Caco-2 (cell line): Measurements from ENCODE around the gene TRAPPC2L. TPM values are rescaled to one million over a fixed set of nuclear protein-coding genes. Genes with fewer than 3 reads are reported as not detected.

Experiments
- BruUV-seq: library from RNA; stranded (reverse); fragments of 400-500 nt; replicated peaks from 2 replicates; lab custom pipeline; 2021; lab: Mats Ljungman, UMichigan
- CTCF ChIA-PET: fragments of 300-600 bp; sonication (Branson Sonifier 250); formaldehyde crosslinking; loops from one replicate; lab custom pipeline; 2022; ENCODE audit warnings: antibody characterized with exemption; lab: Charles Lee
- POLR2A ChIA-PET: fragments of 300-600 bp; sonication (Branson Sonifier 250); formaldehyde crosslinking; loops from one replicate; lab custom pipeline; 2022; ENCODE audit warnings: antibody characterized with exemption; lab: Charles Lee
- DNase-seq, 2 experiments: peaks; one replicate each; pipeline versions ENCODE4 v3.0.0 to v3.0.0-alpha.2; 2020 to 2022
- H3K27me3 ChIP-seq: replicated peaks from 2 replicates; pipeline ENCODE4 v1.6.0; 2011; ENCODE audit warnings: low read length; ENCODE audit not compliant: control insufficient read depth, insufficient read depth
- H3K36me3 ChIP-seq: 2 replicates; pipeline ENCODE4 v1.5.1; 2011; ENCODE audit warnings: low read length; ENCODE audit not compliant: control insufficient read depth, insufficient read depth
- H3K4me1 ChIP-seq: fragments of 250-450 bp; sonication (Bioruptor Pico); 2 replicates; pipeline ENCODE4 v1.5.1; 2020; ENCODE audit warnings: mild to moderate bottlenecking
- H3K4me3 ChIP-seq: 2 replicates; pipeline ENCODE4 v1.5.1; 2011; ENCODE audit warnings: low read depth, mild to moderate bottlenecking, control low read depth, low read length
- H3K9me3 ChIP-seq: fragments of 250-450 bp; sonication (Bioruptor Pico); 2 replicates; pipeline ENCODE4 v1.5.1; 2020; ENCODE audit warnings: mild to moderate bottlenecking, moderate library complexity
- H3K27ac Mint-ChIP-seq: one replicate; pipeline ENCODE4 v1.8.0; 2022; ENCODE audit warnings: mixed read lengths; ENCODE audit not compliant: unreplicated experiment
- H3K27me3 Mint-ChIP-seq: one replicate; pipeline ENCODE4 v1.8.0; 2022; ENCODE audit warnings: mixed read lengths; ENCODE audit not compliant: insufficient read depth, unreplicated experiment
- H3K36me3 Mint-ChIP-seq: one replicate; pipeline ENCODE4 v1.8.0; 2022; ENCODE audit warnings: mild to moderate bottlenecking, mixed read lengths; ENCODE audit not compliant: insufficient read depth, unreplicated experiment
- H3K4me1 Mint-ChIP-seq: one replicate; pipeline ENCODE4 v1.8.0; 2022; ENCODE audit warnings: low read depth, mixed read lengths; ENCODE audit not compliant: unreplicated experiment
- H3K4me3 Mint-ChIP-seq: one replicate; pipeline ENCODE4 v1.8.0; 2022; ENCODE audit warnings: mild to moderate bottlenecking, moderate library complexity, mixed read lengths; ENCODE audit not compliant: unreplicated experiment
- H3K9me3 Mint-ChIP-seq: one replicate; pipeline ENCODE4 v1.8.0; 2022; ENCODE audit warnings: mixed read lengths; ENCODE audit not compliant: unreplicated experiment
- CTCF ChIP-seq, 2 experiments: fragments of 200-600 bp in 1 of 2; IDR thresholded peaks; 1 replicate in 1 of 2; 2 replicates in 1 of 2; pipeline versions ENCODE4 v1.5.1 to v1.8.0; 2011 to 2022; ENCODE audit warnings: antibody characterized with exemption in 1 of 2, control low read depth in 1 of 2, inconsistent platforms in 1 of 2, low read depth in 1 of 2, low read length in 1 of 2, mild to moderate bottlenecking in 1 of 2, moderate library complexity in 1 of 2; ENCODE audit not compliant: insufficient read depth in 1 of 2, severe bottlenecking in 1 of 2, unreplicated experiment in 1 of 2
- intact Hi-C: fragments of 100-400 bp; cut with micrococcal nuclease; formaldehyde crosslinking; loops from one replicate; pipeline ENCODE4 v1.10.0; 2022; ENCODE audit not compliant: unreplicated experiment
- total RNA-seq: library from RNA; stranded (reverse); gene quantifications from 2 replicates; pipeline ENCODE4 v1.2.3, GENCODE V29; 2022

Gene TRAPPC2L
- total RNA-seq, 1 experiment from 2014 or later, result 179 TPM

DNA sequence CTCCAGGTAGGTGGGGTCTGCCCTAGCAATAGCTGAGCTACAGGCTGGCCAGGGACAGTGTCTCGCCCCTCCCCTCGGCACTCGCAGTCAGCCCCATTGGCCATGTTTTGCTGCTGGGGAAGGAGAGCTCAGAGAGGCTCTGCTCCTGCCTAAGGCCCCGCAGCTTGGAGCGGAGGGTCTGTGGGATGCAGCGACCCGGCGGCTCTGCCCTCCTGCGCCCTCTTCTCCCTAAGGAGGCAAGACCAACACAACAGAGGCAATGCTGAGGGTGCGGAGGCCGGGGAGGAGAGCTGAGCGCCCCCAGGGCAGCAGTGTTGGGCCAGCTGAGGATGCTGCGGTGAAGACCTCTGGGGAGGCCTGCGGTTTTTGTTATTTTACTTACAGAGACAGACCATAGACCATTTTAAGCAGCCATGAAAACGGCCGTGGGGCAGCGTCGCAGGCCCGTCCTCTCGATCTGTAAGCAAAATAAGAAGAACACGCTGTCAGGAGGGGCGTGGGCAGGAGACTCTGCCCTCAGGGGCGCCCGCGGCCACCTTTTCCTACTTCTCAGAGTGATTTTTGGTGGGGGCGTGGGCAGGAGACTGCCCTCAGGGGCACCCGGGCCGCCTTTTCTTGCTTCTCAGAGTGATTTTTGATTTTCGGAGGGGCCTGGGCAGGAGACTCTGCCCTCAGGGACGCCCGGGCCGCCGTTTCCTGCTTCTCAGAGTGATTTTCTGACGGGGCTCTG, 40.9 kb downstream of the TRAPPC2L start:
- Mint-ChIP-seq H3K36me3 (no peaks in the 10 kb centered on the region), H3K9me3 (no peaks in the 10 kb centered on the region), H3K27ac (no peak overlapping the region), H3K27me3 (peaks cover 4% of the 10 kb centered on the region), H3K4me3 (no peak overlapping the region), H3K4me1 (no peaks in the 10 kb centered on the region)
- no peak for DNase-seq
- Histone ChIP-seq H3K36me3 (no peaks in the 10 kb centered on the region), H3K9me3 (no peaks in the 10 kb centered on the region), H3K27me3 (no peaks in the 10 kb centered on the region), H3K4me1 (no peaks in the 10 kb centered on the region), H3K4me3 (no peak overlapping the region)
- ChIA-PET CTCF (interaction anchor here (0.7 kb wide), 1 partner anchor 160 kb away, joined by 3 read pairs; no protein-coding TSS in a partner anchor), POLR2A (no interaction called here)
- intact Hi-C loops, result no loop called here
- no TSS peak for BruUV-seq
- TF ChIP-seq CTCF (IDR thresholded peaks at IDR 0.05; ENCODE audit: insufficient read depth in 1 of 2, low read depth in 1 of 2, low read length in 1 of 2, severe bottlenecking in 1 of 2, unreplicated experiment in 1 of 2), result no peak

GRCh38 chr16:88899901-88900661, 43.2 kb downstream of the TRAPPC2L start:
- peaks cover 4% of the 10 kb centered on the region for H3K27me3 Mint-ChIP-seq
- no peaks in the 10 kb centered on the region for H3K4me1 Mint-ChIP-seq
- no peak overlapping the region for H3K27ac Mint-ChIP-seq
- TF ChIP-seq CTCF (IDR thresholded peaks at IDR 0.05; ENCODE audit: insufficient read depth in 1 of 2, low read depth in 1 of 2, low read length in 1 of 2, severe bottlenecking in 1 of 2, unreplicated experiment in 1 of 2), result no peak
- intact Hi-C loops, result no loop called here
- Histone ChIP-seq H3K4me3 (no peak overlapping the region), H3K27me3 (no peaks in the 10 kb centered on the region), H3K9me3 (no peaks in the 10 kb centered on the region), H3K4me1 (no peaks in the 10 kb centered on the region), H3K36me3 (no peaks in the 10 kb centered on the region)
- POLR2A ChIA-PET, result no interaction called here
- H3K9me3 Mint-ChIP-seq, result no peaks in the 10 kb centered on the region
- no peaks in the 10 kb centered on the region for H3K36me3 Mint-ChIP-seq
- no peak for DNase-seq
- CTCF ChIA-PET, result interaction anchor here (0.5 to 1.5 kb wide), 3 partner anchors 20 to 225 kb away, joined by 3 read pairs; no protein-coding TSS in a partner anchor
- BruUV-seq, result no TSS peak
- no peak overlapping the region for H3K4me3 Mint-ChIP-seq

DNA sequence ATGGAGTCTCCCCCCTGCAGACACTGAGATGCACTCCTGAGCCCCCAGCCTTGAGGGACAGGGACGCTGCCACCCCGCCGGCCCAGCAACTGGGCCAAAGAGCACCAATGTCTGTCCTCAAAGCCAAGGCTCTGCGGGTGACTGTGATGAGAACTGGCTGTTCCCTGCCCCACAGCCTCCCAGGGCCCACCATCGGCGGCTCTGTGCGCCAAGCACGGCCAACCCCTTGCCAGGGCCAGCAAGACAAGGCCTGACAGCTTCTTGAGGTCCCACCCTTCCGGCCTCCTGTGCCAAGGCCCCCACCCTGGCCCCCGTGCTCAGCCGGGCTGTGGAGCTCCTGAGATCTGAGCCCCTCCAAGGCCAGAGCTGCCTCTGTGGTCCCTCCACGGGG, 43.7 kb downstream of the TRAPPC2L start:
- H3K27me3 ChIP-seq, result no peaks in the 10 kb centered on the region
- H3K4me1 ChIP-seq, result no peaks in the 10 kb centered on the region
- H3K4me1 Mint-ChIP-seq, result no peaks in the 10 kb centered on the region
- H3K27ac Mint-ChIP-seq, result no peak overlapping the region
- peaks cover 4% of the 10 kb centered on the region for H3K27me3 Mint-ChIP-seq
- no peaks in the 10 kb centered on the region for H3K36me3 Mint-ChIP-seq
- no peaks in the 10 kb centered on the region for H3K36me3 ChIP-seq
- intact Hi-C loops, result no loop called here
- no peaks in the 10 kb centered on the region for H3K9me3 Mint-ChIP-seq
- no TSS peak for BruUV-seq
- H3K4me3 ChIP-seq, result no peak overlapping the region
- H3K4me3 Mint-ChIP-seq, result no peak overlapping the region
- no peak for DNase-seq
- no peak for TF ChIP-seq CTCF (IDR thresholded peaks at IDR 0.05; ENCODE audit: insufficient read depth in 1 of 2, low read depth in 1 of 2, low read length in 1 of 2, severe bottlenecking in 1 of 2, unreplicated experiment in 1 of 2)
- ChIA-PET POLR2A (no interaction called here), CTCF (interaction anchor here (0.5 to 1.5 kb wide), 2 partner anchors 21 to 225 kb away, joined by 3 read pairs; no protein-coding TSS in a partner anchor)
- no peaks in the 10 kb centered on the region for H3K9me3 ChIP-seq
